GM18870 (cell line): ENCODE data around the gene MXD4.

ENCODE experiments used
- ATAC-seq: cut with Tn5 transposase; IDR thresholded peaks from one replicate; pipeline ENCODE4 v1.9.1; 2021; ENCODE audit warnings: moderate library complexity; ENCODE audit not compliant: unreplicated experiment

The MXD4 gene

GRCh38 chr4:2265113-2266110 is 3.5 kb upstream of the MXD4 start:
- no peak for ATAC-seq

GRCh38 chr4:2264481-2265041 is 2.7 kb upstream of the MXD4 start:
- no peak for ATAC-seq

- ATAC-seq, result no peak
Observed at GRCh38 chr4:2263926-2264321, 2.0 kb upstream of the MXD4 start.

GRCh38 chr4:2262944-2263250 is 988 bp upstream of the MXD4 start:
- no peak for ATAC-seq

GRCh38 chr4:2262145-2262943 is 435 bp upstream of the MXD4 start:
- ATAC-seq, result peak; percentile 93

GRCh38 chr4:2261110-2261852 is 628 bp downstream of the MXD4 start:
- no peak for ATAC-seq

GRCh38 chr4:2260344-2261109 is 1.4 kb downstream of the MXD4 start:
- ATAC-seq, result no peak

- ATAC-seq, result no peak
Observed at GRCh38 chr4:2259541-2260343, 2.2 kb downstream of the MXD4 start.

- no peak for ATAC-seq
Observed at GRCh38 chr4:2259036-2259540, 2.8 kb downstream of the MXD4 start.

GRCh38 chr4:2258091-2259035 is 3.5 kb downstream of the MXD4 start:
- ATAC-seq, result no peak

- ATAC-seq, result no peak
Observed at GRCh38 chr4:2257361-2258081, 4.4 kb downstream of the MXD4 start.

- ATAC-seq, result no peak
Observed at GRCh38 chr4:2256781-2257191, 5.1 kb downstream of the MXD4 start.

GRCh38 chr4:2256156-2256731 is 5.7 kb downstream of the MXD4 start:
- no peak for ATAC-seq

- no peak for ATAC-seq
Observed at GRCh38 chr4:2255501-2256155, 6.3 kb downstream of the MXD4 start.

- ATAC-seq, result no peak
Observed at GRCh38 chr4:2254665-2255500, 7.0 kb downstream of the MXD4 start.
